K562 (cell line): ENCODE measurements around the gene PPP4C. TPM values are rescaled to one million over a fixed set of nuclear protein-coding genes. Genes with fewer than 3 reads are reported as not detected.

Experiments
- BCL6 ChIP-seq: fragments of 250-450 bp; sonication (Bioruptor Pico); IDR thresholded peaks from 2 replicates; pipeline ENCODE4 v1.4.0; 2020
- BRCA1 ChIP-seq, 2 experiments: fragments of 450-650 bp in 1 of 2; sonication (generic) in 1 of 2; formaldehyde crosslinking in 1 of 2; IDR thresholded peaks; 2 replicates each; pipeline versions ENCODE4 v1.5.0 to v1.6.1; 2017 to 2020; ENCODE audit warnings: mild to moderate bottlenecking in 1 of 2, missing genetic modification reagents in 1 of 2
- CHD2 ChIP-seq: IDR thresholded peaks from 2 replicates; pipeline ENCODE4 v1.6.1; 2011; ENCODE audit warnings: low read depth, low read length
- NCOR1 ChIP-seq: fragments of 450-650 bp; IDR thresholded peaks from 2 replicates; pipeline ENCODE4 v1.6.1; 2016; ENCODE audit warnings: mild to moderate bottlenecking, moderate library complexity
- RBBP5 ChIP-seq: fragments of 200-600 bp; sonication (generic); IDR thresholded peaks from 2 replicates; pipeline ENCODE4 v1.6.1; 2012; ENCODE audit warnings: borderline replicate concordance, mild to moderate bottlenecking, low read length, control low read depth, inconsistent platforms; ENCODE audit not compliant: insufficient read depth, poor library complexity, severe bottlenecking
- STAT5B ChIP-seq: fragments of 250-450 bp; sonication (Bioruptor Pico); IDR thresholded peaks from 2 replicates; pipeline ENCODE4 v1.8.0; 2021; ENCODE audit warnings: mild to moderate bottlenecking, inconsistent platforms
- TEAD1 ChIP-seq, 2 experiments: fragments of 450-650 bp in 1 of 2; sonication (generic) in 1 of 2; formaldehyde crosslinking; IDR thresholded peaks; 2 replicates each; pipeline versions ENCODE4 v1.4.0 to v1.8.0; 2020 to 2022; ENCODE audit warnings: mild to moderate bottlenecking in 2 of 2, missing genetic modification reagents in 1 of 2
- VEZF1 ChIP-seq: fragments of 200-800 bp; sonication (Bioruptor generic); IDR thresholded peaks from 2 replicates; pipeline ENCODE4 v1.6.1; 2017; ENCODE audit warnings: missing genetic modification characterization, missing compliant biosample characterization
- ZBTB33 ChIP-seq: sonication (generic); formaldehyde crosslinking; IDR thresholded peaks from 2 replicates; pipeline ENCODE4 v1.8.1; 2023; ENCODE audit warnings: mild to moderate bottlenecking, missing genetic modification reagents
- ZBTB5 ChIP-seq: fragments of 450-650 bp; IDR thresholded peaks from 2 replicates; pipeline ENCODE4 v1.6.1; 2017; ENCODE audit warnings: antibody characterized with exemption
- ZBTB7A ChIP-seq: IDR thresholded peaks from 2 replicates; pipeline ENCODE4 v1.6.1; 2011; ENCODE audit warnings: low read depth, mild to moderate bottlenecking, low read length, moderate library complexity, borderline replicate concordance; ENCODE audit not compliant: control insufficient read depth
- ZHX1 ChIP-seq: fragments of 150-350 bp; conservative IDR thresholded peaks from 2 replicates; pipeline ENCODE4 v1.6.1; 2014; ENCODE audit warnings: low read length
- ZNF143 ChIP-seq: sonication (generic); formaldehyde crosslinking; IDR thresholded peaks from 2 replicates; pipeline ENCODE4 v1.9.0; 2022; ENCODE audit warnings: mild to moderate bottlenecking, missing genetic modification reagents
- ZNF511 ChIP-seq: sonication (generic); formaldehyde crosslinking; IDR thresholded peaks from 2 replicates; pipeline ENCODE4 v1.8.0; 2022; ENCODE audit warnings: mild to moderate bottlenecking, missing genetic modification reagents
- polyA plus RNA-seq, 8 experiments: library from polyadenylated mRNA; depleted of rRNA in 4 of 8; stranded (reverse) in 5 of 8; unstranded in 3 of 8; fragments of >200 nt; fragmentation: Nextera tagmentation in 2 of 8; fragmentation: Illumina TruSeq in 1 of 8; extraction: Ambion mirVana in 2 of 8; extraction: Trizol in 1 of 8; gene quantifications; 2 replicates each; pipeline versions ENCODE4 v1.2.1 to v1.2.3, GENCODE V29; 2011 to 2014; ENCODE audit warnings: inconsistent platforms in 1 of 8, missing spikeins in 1 of 8
- total RNA-seq, 7 experiments: library from RNA; depleted of rRNA in 6 of 7; stranded (reverse); fragments of >200 nt in 6 of 7; fragmentation: Illumina TruSeq in 2 of 7; extraction: Trizol in 2 of 7; gene quantifications; 2 replicates each; pipeline versions ENCODE4 v1.2.1 to v1.2.3, GENCODE V29; 2011 to 2021; ENCODE audit warnings: low replicate concordance in 1 of 7

The PPP4C gene
- total and polyA plus RNA-seq, 9 of the 15 experiments (the other 6 are each of a cell fraction or from before 2014, with no cell fraction given), result 3.5 to 183 (median 131) TPM

GRCh38 chr16:30076276-30076791 is 540 bp downstream of the PPP4C start (continued):
- TF ChIP-seq ZBTB33 (CRISPR knock-in tag) (no peak), CHD2 (0 out of 2 replicates have a peak, but pooled peaks have one; percentile 18), NCOR1 (no peak), ZHX1 (no peak), ZNF511 (0 out of 2 replicates have a peak, but pooled peaks have one; percentile 12), ZNF143 (0 out of 2 replicates have a peak, but pooled peaks have one; percentile 24), TEAD1 (CRISPR knock-in tag; IDR thresholded peaks at IDR 0.05) (0 out of 4 replicates have a peak, but pooled peaks of 1 of the 2 experiments have one; percentile 6), ZBTB5 (no peak), RBBP5 (no peak), BRCA1 (IDR thresholded peaks at IDR 0.05) (no peak), BRCA1 (CRISPR knock-in tag; IDR thresholded peaks at IDR 0.05) (0 out of 2 replicates have a peak, but pooled peaks have one; percentile 78), BCL6 (CRISPR knock-in tag) (no peak), STAT5B (CRISPR knock-in tag) (no peak), VEZF1 (CRISPR knock-in tag) (peak; percentile 10; the same call in 1 of the 2 replicates), ZBTB7A (0 out of 2 replicates have a peak, but pooled peaks have one; percentile 24)
